ENCODE results near the gene MYL12B. TPM values are rescaled to one million over a fixed set of nuclear protein-coding genes. Genes with fewer than 3 reads are reported as not detected.

The MYL12B gene
- total RNA-seq, 2 donors from 2014 or later, result 208 to 328 TPM

DNA sequence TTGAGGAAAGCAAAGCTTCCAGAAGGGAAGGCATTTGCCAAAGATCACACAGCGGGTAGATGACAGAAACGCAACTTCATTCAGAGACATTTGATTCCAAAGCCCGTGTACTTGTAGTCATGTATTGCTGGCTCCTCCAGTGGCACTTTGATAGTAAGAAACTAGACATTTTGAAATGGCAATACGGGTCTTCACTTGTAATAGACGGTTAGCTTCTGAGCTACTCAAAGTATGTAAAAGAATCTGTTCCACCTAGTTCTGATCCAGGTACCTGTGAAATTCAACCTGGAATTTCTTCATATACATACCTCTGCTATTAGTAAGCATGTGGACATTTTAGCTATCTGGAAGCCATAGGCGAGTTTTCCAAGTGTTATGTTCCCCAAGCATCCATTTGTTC, 40.4 kb upstream of the MYL12B start:
- Histone ChIP-seq H3K4me3 (no peak overlapping the region), H3K27me3 (replicated peaks; ENCODE audit: insufficient read depth) (no peaks in the 10 kb centered on the region), H3K27ac (no peak overlapping the region), H3K9me3 (no peaks in the 10 kb centered on the region), H3K36me3 (no peaks in the 10 kb centered on the region), H3K4me1 (ENCODE audit: control insufficient read depth in 1 of 2, low read depth in 2 of 2) (peaks cover 5 to 27% of the 10 kb centered on the region in 2 donors)
- TF ChIP-seq, protein P1, sequence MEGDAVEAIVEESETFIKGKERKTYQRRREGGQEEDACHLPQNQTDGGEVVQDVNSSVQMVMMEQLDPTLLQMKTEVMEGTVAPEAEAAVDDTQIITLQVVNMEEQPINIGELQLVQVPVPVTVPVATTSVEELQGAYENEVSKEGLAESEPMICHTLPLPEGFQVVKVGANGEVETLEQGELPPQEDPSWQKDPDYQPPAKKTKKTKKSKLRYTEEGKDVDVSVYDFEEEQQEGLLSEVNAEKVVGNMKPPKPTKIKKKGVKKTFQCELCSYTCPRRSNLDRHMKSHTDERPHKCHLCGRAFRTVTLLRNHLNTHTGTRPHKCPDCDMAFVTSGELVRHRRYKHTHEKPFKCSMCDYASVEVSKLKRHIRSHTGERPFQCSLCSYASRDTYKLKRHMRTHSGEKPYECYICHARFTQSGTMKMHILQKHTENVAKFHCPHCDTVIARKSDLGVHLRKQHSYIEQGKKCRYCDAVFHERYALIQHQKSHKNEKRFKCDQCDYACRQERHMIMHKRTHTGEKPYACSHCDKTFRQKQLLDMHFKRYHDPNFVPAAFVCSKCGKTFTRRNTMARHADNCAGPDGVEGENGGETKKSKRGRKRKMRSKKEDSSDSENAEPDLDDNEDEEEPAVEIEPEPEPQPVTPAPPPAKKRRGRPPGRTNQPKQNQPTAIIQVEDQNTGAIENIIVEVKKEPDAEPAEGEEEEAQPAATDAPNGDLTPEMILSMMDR (IDR thresholded peaks at IDR 0.05), result no peak
- ATAC-seq (ENCODE audit: insufficient number of reproducible peaks, low FRiP score, low read depth) (no peak), DNase-seq (ENCODE audit: low spot score) (no peak)

DNA sequence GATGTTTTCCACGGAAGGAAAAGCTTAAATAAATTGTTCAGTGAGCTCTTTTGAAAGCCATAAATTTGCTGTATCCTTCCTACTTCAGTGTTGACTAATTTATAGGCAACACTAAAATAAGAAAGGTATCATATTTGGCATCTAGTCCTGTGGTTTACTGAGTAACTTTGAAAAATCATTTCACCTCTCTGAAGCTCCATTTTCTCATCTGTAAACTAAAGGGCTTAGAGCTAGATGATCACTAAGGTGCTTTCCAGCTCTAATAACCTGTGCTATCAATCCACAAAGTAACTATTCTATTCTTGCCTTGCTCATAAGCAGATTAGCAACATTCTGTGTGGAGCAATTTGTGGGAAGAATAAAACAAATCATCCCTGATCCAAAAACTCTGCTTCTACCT, 38.6 kb upstream of the MYL12B start:
- H3K27ac ChIP-seq, result no peak overlapping the region
- no peaks in the 10 kb centered on the region for H3K27me3 ChIP-seq (replicated peaks; ENCODE audit: insufficient read depth)
- H3K9me3 ChIP-seq, result no peaks in the 10 kb centered on the region
- H3K36me3 ChIP-seq, result no peaks in the 10 kb centered on the region
- TF ChIP-seq, protein P1 (IDR thresholded peaks at IDR 0.05), result no peak
- H3K4me3 ChIP-seq, result no peak overlapping the region
- no peak for DNase-seq (ENCODE audit: low spot score)
- peaks cover 2 to 16% of the 10 kb centered on the region in 2 donors for H3K4me1 ChIP-seq (ENCODE audit: control insufficient read depth in 1 of 2, low read depth in 2 of 2)
- no peak for ATAC-seq (ENCODE audit: insufficient number of reproducible peaks, low FRiP score, low read depth)

DNA sequence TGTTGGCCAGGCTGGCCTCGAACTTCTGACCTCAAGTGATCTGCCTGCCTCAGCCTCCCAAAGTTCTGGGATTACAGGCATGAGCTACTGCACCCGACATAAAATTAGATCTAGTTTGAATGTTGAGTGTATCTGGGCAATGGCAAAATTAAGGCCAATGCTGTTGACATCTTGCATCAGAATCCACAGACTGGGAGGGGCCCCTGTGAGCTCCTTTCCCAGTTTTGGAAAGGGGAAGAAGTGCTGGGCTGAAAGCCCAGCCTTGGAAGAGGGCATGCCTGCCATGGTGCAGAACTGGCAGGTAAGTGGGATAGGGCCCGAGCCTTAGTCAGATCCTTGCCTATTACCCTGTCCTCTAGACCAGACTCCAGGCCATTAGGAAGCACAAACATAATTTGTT, 37.7 kb upstream of the MYL12B start:
- no peak overlapping the region for H3K27ac ChIP-seq
- no peaks in the 10 kb centered on the region for H3K27me3 ChIP-seq (replicated peaks; ENCODE audit: insufficient read depth)
- peaks cover 0 to 16% of the 10 kb centered on the region in 2 donors for H3K4me1 ChIP-seq (ENCODE audit: control insufficient read depth in 1 of 2, low read depth in 2 of 2)
- no peak for DNase-seq (ENCODE audit: low spot score)
- no peaks in the 10 kb centered on the region for H3K36me3 ChIP-seq
- TF ChIP-seq, protein P1 (IDR thresholded peaks at IDR 0.05), result no peak
- no peak overlapping the region for H3K4me3 ChIP-seq
- H3K9me3 ChIP-seq, result no peaks in the 10 kb centered on the region
- no peak for ATAC-seq (ENCODE audit: insufficient number of reproducible peaks, low FRiP score, low read depth)

DNA sequence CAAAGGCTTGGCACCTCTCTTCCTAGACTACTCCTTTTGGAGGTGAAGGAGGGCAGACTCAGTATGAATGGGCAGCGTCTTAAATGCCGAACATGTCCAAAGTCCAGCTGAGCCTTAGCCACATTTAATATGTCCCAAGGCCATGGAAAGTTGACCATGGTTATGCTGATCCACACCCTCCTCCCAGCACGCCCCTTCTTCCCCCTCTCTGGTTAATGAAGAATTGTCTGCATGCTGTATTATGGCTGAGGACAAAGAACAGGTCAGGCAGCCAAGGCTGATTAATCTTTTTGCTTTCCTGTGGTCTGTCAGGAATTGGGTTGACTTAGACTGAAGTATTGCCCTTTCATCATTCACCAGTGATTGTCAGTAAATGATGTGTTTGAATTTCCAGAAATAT, 36.3 kb upstream of the MYL12B start:
- TF ChIP-seq, protein P1 (IDR thresholded peaks at IDR 0.05), result no peak
- no peaks in the 10 kb centered on the region for H3K36me3 ChIP-seq
- no peak for ATAC-seq (ENCODE audit: insufficient number of reproducible peaks, low FRiP score, low read depth)

DNA sequence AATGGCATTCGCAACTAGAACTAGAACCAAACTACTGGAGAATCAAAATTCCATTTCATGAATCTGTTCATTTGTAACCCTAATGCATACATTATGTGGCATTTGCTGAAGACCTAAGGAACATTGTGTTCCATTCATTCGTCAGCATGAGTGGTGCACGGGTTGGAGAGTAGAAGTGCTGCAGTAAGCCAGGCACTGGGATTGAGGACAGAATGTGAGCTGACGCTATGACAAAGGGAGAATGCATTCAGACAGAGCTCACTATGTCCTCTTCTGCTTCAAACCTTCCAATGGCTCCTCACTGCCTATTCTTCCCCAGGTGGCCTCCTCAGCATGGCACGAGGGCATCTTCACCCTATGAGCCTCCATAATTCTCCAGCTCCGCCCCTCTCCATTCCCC, 35.9 kb upstream of the MYL12B start:
- TF ChIP-seq, protein P1 (IDR thresholded peaks at IDR 0.05), result no peak
- no peaks in the 10 kb centered on the region for H3K27me3 ChIP-seq (replicated peaks; ENCODE audit: insufficient read depth)
- peaks cover 0 to 3% of the 10 kb centered on the region in 2 donors for H3K4me1 ChIP-seq (ENCODE audit: control insufficient read depth in 1 of 2, low read depth in 2 of 2)
- no peaks in the 10 kb centered on the region for H3K36me3 ChIP-seq
- no peaks in the 10 kb centered on the region for H3K9me3 ChIP-seq
- no peak for ATAC-seq (ENCODE audit: insufficient number of reproducible peaks, low FRiP score, low read depth)
- no peak overlapping the region for H3K27ac ChIP-seq
- H3K4me3 ChIP-seq, result no peak overlapping the region
- DNase-seq (ENCODE audit: low spot score), result no peak

More for the DNA sequence above, 36.3 kb upstream of the MYL12B start:
- no peak for DNase-seq (ENCODE audit: low spot score)
- Histone ChIP-seq H3K4me3 (no peak overlapping the region), H3K4me1 (ENCODE audit: control insufficient read depth in 1 of 2, low read depth in 2 of 2) (peaks cover 0 to 8% of the 10 kb centered on the region in 2 donors), H3K27me3 (replicated peaks; ENCODE audit: insufficient read depth) (no peaks in the 10 kb centered on the region), H3K9me3 (no peaks in the 10 kb centered on the region), H3K27ac (no peak overlapping the region)

Measured in thoracic aorta (tissue), 2 donors.